ENCODE measurements around the gene GRIK5. TPM values are rescaled to one million over a fixed set of nuclear protein-coding genes. Genes with fewer than 3 reads are reported as not detected.

GRIK5 gene
- total RNA-seq, 2 donors from 2014 or later: 22.3 to 24.8 TPM

- no peaks in the 10 kb centered on the region for H3K9me3 ChIP-seq
- DNase-seq (ENCODE audit: low spot score): no peak
- no peak overlapping the region for H3K4me3 ChIP-seq
- H3K27me3 ChIP-seq (replicated peaks; ENCODE audit: insufficient read depth): no peaks in the 10 kb centered on the region
- no peak for ATAC-seq (ENCODE audit: insufficient number of reproducible peaks, low FRiP score, low read depth)
- peaks cover 7 to 17% of the 10 kb centered on the region in 2 donors for H3K4me1 ChIP-seq (ENCODE audit: control insufficient read depth in 1 of 2, low read depth in 2 of 2)
- TF ChIP-seq CTCF (IDR thresholded peaks at IDR 0.05): no peak
- peak overlapping the region in 1 of 2 donors; percentile 76 for H3K27ac ChIP-seq
- peaks cover 8% of the 10 kb centered on the region for H3K36me3 ChIP-seq
Observed at GRCh38 chr19:41957161-41957837, 112.7 kb downstream of the GRIK5 start.

- H3K4me3 ChIP-seq: no peak overlapping the region
- H3K9me3 ChIP-seq: no peaks in the 10 kb centered on the region
- no peaks in the 10 kb centered on the region for H3K27me3 ChIP-seq (replicated peaks; ENCODE audit: insufficient read depth)
- H3K36me3 ChIP-seq: peaks cover 8% of the 10 kb centered on the region
- DNase-seq (ENCODE audit: low spot score): no peak
- H3K27ac ChIP-seq: no peak overlapping the region
- no peak for TF ChIP-seq CTCF (IDR thresholded peaks at IDR 0.05)
- no peak for ATAC-seq (ENCODE audit: insufficient number of reproducible peaks, low FRiP score, low read depth)
- peaks cover 7 to 17% of the 10 kb centered on the region in 2 donors for H3K4me1 ChIP-seq (ENCODE audit: control insufficient read depth in 1 of 2, low read depth in 2 of 2)
Observed at GRCh38 chr19:41956621-41957020, 113.4 kb downstream of the GRIK5 start.

- TF ChIP-seq CTCF (IDR thresholded peaks at IDR 0.05): no peak
- Histone ChIP-seq H3K4me3 (no peak overlapping the region), H3K9me3 (no peaks in the 10 kb centered on the region), H3K27me3 (replicated peaks; ENCODE audit: insufficient read depth) (no peaks in the 10 kb centered on the region), H3K27ac (no peak overlapping the region), H3K36me3 (peaks cover 8% of the 10 kb centered on the region), H3K4me1 (ENCODE audit: control insufficient read depth in 1 of 2, low read depth in 2 of 2) (peaks cover 7 to 17% of the 10 kb centered on the region in 2 donors)
- ATAC-seq (ENCODE audit: insufficient number of reproducible peaks, low FRiP score, low read depth) (no peak), DNase-seq (ENCODE audit: low spot score) (no peak)
Observed at GRCh38 chr19:41955521-41955920, 114.5 kb downstream of the GRIK5 start.

- TF ChIP-seq CTCF (IDR thresholded peaks at IDR 0.05): peak; percentile 98
- H3K4me1 ChIP-seq (ENCODE audit: control insufficient read depth in 1 of 2, low read depth in 2 of 2): no peaks in the 10 kb centered on the region
- DNase-seq (ENCODE audit: low spot score) (no peak), ATAC-seq (ENCODE audit: insufficient number of reproducible peaks, low FRiP score, low read depth) (no peak)
- H3K36me3 ChIP-seq: peaks cover 8% of the 10 kb centered on the region
- no peaks in the 10 kb centered on the region for H3K27me3 ChIP-seq (replicated peaks; ENCODE audit: insufficient read depth)
- H3K27ac ChIP-seq: no peak overlapping the region
- no peak overlapping the region for H3K4me3 ChIP-seq
- no peaks in the 10 kb centered on the region for H3K9me3 ChIP-seq
Observed at GRCh38 chr19:41951686-41952172, 118.3 kb downstream of the GRIK5 start.

Other genes starting within 250 kb of the GRIK5 start
- gene LYPD4, start 225.5 kb downstream of the GRIK5 start, total RNA-seq: not detected
- gene DMRTC2, start 225.2 kb downstream of the GRIK5 start, total RNA-seq: not detected
- 100 to 1,000 TPM; 347 to 429 TPM for gene RPS19, start 210.0 kb downstream of the GRIK5 start, total RNA-seq
- gene CD79A, start 192.9 kb downstream of the GRIK5 start, total RNA-seq: not detected
- gene ARHGEF1, start 187.0 kb downstream of the GRIK5 start, total RNA-seq: 100 to 1,000 TPM in 1 of 2 donors, 10 to 100 TPM in 1; 75.3 to 104 TPM
- gene ERFL, start 141.8 kb downstream of the GRIK5 start, total RNA-seq: under 1 TPM; 0.28 to 0.41 TPM
- 100 to 1,000 TPM; 130 to 332 TPM for gene RABAC1, start 110.9 kb downstream of the GRIK5 start, total RNA-seq
- under 1 TPM in 1 of 2 donors, not detected in 1; 0.14 TPM for gene ATP1A3, start 76.0 kb downstream of the GRIK5 start, total RNA-seq
- gene ZNF574, start 6.0 kb upstream of the GRIK5 start, total RNA-seq: 10 to 100 TPM; 20.4 to 24.2 TPM
- 1 to 10 TPM in 1 of 2 donors, under 1 TPM in 1; 0.85 to 5.8 TPM for gene POU2F2, start 62.2 kb upstream of the GRIK5 start, total RNA-seq
- gene DEDD2, start 147.5 kb upstream of the GRIK5 start, total RNA-seq: 10 to 100 TPM; 21.7 to 33.2 TPM
- 10 to 100 TPM in 1 of 2 donors, 1 to 10 TPM in 1; 7.9 to 10.3 TPM for gene ZNF526, start 150.1 kb upstream of the GRIK5 start, total RNA-seq
- gene GSK3A, start 172.4 kb upstream of the GRIK5 start, total RNA-seq: 10 to 100 TPM; 23.7 to 26.9 TPM
- 10 to 100 TPM; 46.6 to 49.8 TPM for gene ERF, start 184.9 kb upstream of the GRIK5 start, total RNA-seq
- gene CIC, start 199.0 kb upstream of the GRIK5 start, total RNA-seq: 100 to 1,000 TPM in 1 of 2 donors, 10 to 100 TPM in 1; 57.1 to 112 TPM
- not detected for gene PRR19, start 231.9 kb upstream of the GRIK5 start, total RNA-seq
- 1 to 10 TPM in 1 of 2 donors, not detected in 1; 1.8 TPM for gene PAFAH1B3, start 232.4 kb upstream of the GRIK5 start, total RNA-seq
- gene TMEM145, start 243.1 kb upstream of the GRIK5 start, total RNA-seq: not detected